ENCODE measurements around the gene CLEC4C.

- TF ChIP-seq, protein P1, sequence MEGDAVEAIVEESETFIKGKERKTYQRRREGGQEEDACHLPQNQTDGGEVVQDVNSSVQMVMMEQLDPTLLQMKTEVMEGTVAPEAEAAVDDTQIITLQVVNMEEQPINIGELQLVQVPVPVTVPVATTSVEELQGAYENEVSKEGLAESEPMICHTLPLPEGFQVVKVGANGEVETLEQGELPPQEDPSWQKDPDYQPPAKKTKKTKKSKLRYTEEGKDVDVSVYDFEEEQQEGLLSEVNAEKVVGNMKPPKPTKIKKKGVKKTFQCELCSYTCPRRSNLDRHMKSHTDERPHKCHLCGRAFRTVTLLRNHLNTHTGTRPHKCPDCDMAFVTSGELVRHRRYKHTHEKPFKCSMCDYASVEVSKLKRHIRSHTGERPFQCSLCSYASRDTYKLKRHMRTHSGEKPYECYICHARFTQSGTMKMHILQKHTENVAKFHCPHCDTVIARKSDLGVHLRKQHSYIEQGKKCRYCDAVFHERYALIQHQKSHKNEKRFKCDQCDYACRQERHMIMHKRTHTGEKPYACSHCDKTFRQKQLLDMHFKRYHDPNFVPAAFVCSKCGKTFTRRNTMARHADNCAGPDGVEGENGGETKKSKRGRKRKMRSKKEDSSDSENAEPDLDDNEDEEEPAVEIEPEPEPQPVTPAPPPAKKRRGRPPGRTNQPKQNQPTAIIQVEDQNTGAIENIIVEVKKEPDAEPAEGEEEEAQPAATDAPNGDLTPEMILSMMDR (IDR thresholded peaks at IDR 0.05; ENCODE audit: control extremely low read depth in 1 of 3, insufficient read depth in 1 of 3, low read depth in 1 of 3, low read length in 3 of 3) = no peak
- TF ChIP-seq EP300 (IDR thresholded peaks at IDR 0.05; ENCODE audit: borderline replicate concordance in 1 of 2, low read depth in 2 of 2, low read length in 2 of 2) (no peak), POLR2AphosphoS5 (IDR thresholded peaks at IDR 0.05; ENCODE audit: low read depth, low read length) (no peak), CEBPB (IDR thresholded peaks at IDR 0.05; ENCODE audit: low read depth, low read length) (no peak), GABPA (IDR thresholded peaks at IDR 0.05; ENCODE audit: borderline replicate concordance, insufficient read depth, low read length) (no peak), FOSL1 (IDR thresholded peaks at IDR 0.05; ENCODE audit: insufficient read depth, low read depth, low read length) (no peak), GTF2F1 (IDR thresholded peaks at IDR 0.05; ENCODE audit: borderline replicate concordance, low read depth, low read length) (no peak), YY1 (IDR thresholded peaks at IDR 0.05; ENCODE audit: low read depth, low read length) (no peak), MAX (IDR thresholded peaks at IDR 0.05) (no peak), JUN (IDR thresholded peaks at IDR 0.05; ENCODE audit: low read depth, low read length) (no peak), ASH2L (IDR thresholded peaks at IDR 0.05; ENCODE audit: low read length) (no peak)
Measured at GRCh38 chr12:7782055-7782454, 34.9 kb upstream of the CLEC4C start.
